Bronchial epithelial cell (primary cell): ENCODE data around the gene FUT8. TPM values are rescaled to one million over a fixed set of nuclear protein-coding genes. Genes with fewer than 3 reads are reported as not detected.

Experiments used
- DNase-seq: peaks from one replicate; pipeline ENCODE4 v3.0.0-alpha.2; 2010; ENCODE audit warnings: low read depth
- FAIRE-seq: peaks from 2 replicates; lab custom pipeline; 2011; peaks lifted over from hg19 to GRCh38; lab: Jason Lieb, UNC
- H3K27me3 ChIP-seq: 2 replicates; pipeline ENCODE4 v1.5.1; 2011; ENCODE audit warnings: low read length; ENCODE audit not compliant: control insufficient read depth, insufficient read depth
- H3K36me3 ChIP-seq: 2 replicates; pipeline ENCODE4 v1.5.1; 2011; ENCODE audit warnings: low read length; ENCODE audit not compliant: control insufficient read depth, insufficient read depth
- H3K4me3 ChIP-seq: 2 replicates; pipeline ENCODE4 v1.5.1; 2011; ENCODE audit warnings: mild to moderate bottlenecking, low read depth, low read length, control low read depth
- total RNA-seq: library from RNA; depleted of rRNA; stranded (reverse); fragments of >200 nt; gene quantifications from 2 replicates; pipeline ENCODE4 v1.2.1, GENCODE V29; 2014
- TF ChIP-seq, protein P1 (sequence below): IDR thresholded peaks from 2 replicates; pipeline ENCODE4 v1.5.1; 2011; ENCODE audit warnings: mild to moderate bottlenecking, moderate library complexity, low read length, control low read depth, inconsistent platforms; ENCODE audit not compliant: insufficient read depth, severe bottlenecking

Gene FUT8
- total RNA-seq, 1 donor from 2014 or later: 16.3 TPM

DNA sequence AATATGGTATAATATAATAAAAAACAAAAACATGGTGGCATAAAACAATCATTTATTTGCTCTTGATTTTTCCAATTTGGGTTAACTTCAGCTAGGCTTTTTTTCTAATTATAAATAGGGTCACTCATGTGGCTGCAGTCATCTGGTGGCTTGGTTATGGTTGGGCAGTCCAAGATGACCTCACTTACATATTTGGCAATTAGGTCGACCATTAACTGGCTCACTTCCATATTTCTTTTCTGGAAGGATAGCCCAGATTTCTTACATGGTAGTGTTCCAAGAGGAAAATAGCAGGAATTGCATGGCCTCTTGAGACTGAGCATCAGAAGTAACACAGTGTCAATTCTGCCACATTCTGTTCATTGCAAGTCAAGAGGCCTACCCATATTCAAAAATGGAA is 153.4 kb downstream of the FUT8 start:
- H3K36me3 ChIP-seq: no peaks in the 10 kb centered on the region
- DNase-seq (no peak), FAIRE-seq (no peak)
- no peak overlapping the region for H3K4me3 ChIP-seq
- TF ChIP-seq, protein P1, sequence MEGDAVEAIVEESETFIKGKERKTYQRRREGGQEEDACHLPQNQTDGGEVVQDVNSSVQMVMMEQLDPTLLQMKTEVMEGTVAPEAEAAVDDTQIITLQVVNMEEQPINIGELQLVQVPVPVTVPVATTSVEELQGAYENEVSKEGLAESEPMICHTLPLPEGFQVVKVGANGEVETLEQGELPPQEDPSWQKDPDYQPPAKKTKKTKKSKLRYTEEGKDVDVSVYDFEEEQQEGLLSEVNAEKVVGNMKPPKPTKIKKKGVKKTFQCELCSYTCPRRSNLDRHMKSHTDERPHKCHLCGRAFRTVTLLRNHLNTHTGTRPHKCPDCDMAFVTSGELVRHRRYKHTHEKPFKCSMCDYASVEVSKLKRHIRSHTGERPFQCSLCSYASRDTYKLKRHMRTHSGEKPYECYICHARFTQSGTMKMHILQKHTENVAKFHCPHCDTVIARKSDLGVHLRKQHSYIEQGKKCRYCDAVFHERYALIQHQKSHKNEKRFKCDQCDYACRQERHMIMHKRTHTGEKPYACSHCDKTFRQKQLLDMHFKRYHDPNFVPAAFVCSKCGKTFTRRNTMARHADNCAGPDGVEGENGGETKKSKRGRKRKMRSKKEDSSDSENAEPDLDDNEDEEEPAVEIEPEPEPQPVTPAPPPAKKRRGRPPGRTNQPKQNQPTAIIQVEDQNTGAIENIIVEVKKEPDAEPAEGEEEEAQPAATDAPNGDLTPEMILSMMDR: no peak
- H3K27me3 ChIP-seq: no peaks in the 10 kb centered on the region

DNA sequence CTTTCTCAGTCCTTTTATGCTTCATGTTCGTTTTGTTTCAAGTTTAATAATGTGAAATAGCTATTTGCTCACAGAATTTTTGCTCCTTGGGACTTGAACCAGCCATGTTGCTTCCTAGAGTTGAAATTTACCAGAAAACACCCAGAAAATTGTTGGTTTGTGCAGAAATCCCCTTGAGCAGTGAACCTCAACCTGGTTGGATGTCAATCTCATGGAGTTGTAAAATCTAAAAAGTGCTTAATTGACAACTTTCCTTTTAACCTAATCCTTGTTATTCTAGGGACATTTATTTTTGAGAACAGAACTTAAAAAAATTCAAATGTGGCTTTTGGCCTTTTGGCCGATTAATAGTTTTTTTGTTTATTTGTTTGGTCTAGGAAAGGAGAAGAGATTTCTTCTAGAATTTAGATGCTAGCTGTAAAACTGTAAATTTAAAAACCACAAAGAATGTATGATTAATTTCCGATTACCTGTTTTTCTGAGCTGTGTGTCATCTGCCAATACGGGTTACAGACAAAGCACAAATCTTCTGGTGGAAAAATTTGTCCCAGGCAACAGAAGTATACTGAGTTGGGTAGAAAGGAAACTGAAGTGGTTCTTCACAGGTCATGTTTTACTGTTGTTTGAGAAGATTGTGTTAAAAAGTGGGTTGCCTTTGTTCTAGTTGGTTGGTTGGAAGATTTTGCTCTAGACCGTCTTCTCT is 154.4 kb downstream of the FUT8 start:
- FAIRE-seq (no peak), DNase-seq (peak; percentile 44)
- TF ChIP-seq, protein P1: no peak
- Histone ChIP-seq H3K4me3 (no peak overlapping the region), H3K27me3 (no peaks in the 10 kb centered on the region), H3K36me3 (no peaks in the 10 kb centered on the region)

DNA sequence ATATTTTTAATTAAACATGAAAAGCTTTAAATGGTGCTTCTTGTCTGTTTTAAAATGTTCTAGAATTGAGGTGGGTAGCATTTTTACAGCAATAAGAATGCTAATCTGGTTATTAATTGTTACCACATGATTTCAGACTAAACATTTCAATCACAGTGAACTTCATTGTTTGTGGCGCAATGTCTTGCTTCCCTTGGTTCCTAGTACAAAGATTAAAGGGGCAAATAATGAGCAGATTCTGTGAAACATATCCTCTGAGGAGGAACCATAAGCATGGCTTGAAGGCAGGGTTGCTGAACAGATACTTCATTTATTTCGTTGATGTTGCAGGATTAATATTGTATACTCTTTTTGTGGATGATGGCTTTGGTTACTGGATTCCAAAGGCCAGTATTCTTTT is 162.1 kb downstream of the FUT8 start:
- TF ChIP-seq, protein P1: no peak
- FAIRE-seq (no peak), DNase-seq (no peak)
- Histone ChIP-seq H3K27me3 (no peaks in the 10 kb centered on the region), H3K4me3 (no peak overlapping the region), H3K36me3 (no peaks in the 10 kb centered on the region)

DNA sequence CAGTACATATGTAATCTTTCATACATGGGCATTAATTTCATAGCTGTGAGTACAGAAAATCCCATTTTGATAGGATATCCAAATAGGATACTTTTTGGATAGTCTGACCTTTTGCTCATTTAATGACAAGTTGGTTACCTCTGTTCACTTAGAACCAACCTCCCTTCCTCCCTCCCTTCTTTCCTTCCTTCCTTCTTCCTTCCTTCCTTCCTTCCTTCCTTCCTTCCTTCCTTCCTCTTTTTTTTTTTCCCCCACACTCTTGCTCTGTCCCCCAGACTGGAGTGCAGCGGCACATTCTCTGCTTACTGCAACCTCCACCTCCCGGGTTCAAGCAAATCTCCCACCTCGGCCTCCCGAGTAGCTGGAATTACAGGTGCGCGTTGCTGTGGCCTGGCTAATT is 162.9 kb downstream of the FUT8 start:
- Histone ChIP-seq H3K27me3 (no peaks in the 10 kb centered on the region), H3K4me3 (no peak overlapping the region), H3K36me3 (no peaks in the 10 kb centered on the region)
- DNase-seq (no peak), FAIRE-seq (no peak)
- TF ChIP-seq, protein P1: no peak

DNA sequence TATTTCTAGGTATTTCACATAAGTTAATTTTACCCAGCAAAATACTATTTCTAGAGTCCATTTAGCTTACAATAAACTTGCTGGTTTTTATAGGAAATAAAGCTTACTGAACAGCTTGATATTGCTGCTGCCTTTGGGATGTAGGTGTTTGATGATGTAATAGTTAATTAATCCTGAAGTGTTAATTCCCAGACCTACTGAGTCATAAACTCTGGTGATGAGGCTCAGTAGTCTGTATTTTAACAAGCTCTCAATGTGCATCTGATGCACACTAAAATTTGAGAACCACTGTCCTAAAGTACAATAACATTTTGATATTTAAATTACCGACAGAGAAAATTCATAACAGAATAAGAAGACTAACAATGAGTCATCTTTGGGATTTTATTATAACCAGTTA is 168.4 kb downstream of the FUT8 start:
- H3K4me3 ChIP-seq: no peak overlapping the region
- no peaks in the 10 kb centered on the region for H3K27me3 ChIP-seq
- H3K36me3 ChIP-seq: no peaks in the 10 kb centered on the region
- no peak for FAIRE-seq
- TF ChIP-seq, protein P1: no peak
- DNase-seq: no peak

DNA sequence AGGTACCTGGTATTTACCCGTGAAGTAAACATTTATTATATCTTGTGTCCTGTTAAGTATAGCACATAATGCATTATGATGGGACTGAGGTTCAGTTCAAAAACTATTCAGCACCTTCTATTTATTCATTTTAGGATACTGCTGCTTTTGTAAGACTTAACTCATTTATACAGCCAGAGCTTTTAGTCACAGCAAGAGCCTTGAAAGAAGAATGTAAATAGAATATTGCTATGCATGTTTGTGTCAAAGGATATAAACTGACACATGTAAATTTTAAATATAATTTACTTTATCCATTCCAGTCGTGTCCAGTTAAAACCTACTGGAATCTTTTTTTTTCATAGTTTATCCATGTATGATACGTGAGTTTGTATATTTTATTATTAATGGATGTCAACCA is 168.8 kb downstream of the FUT8 start:
- no peaks in the 10 kb centered on the region for H3K36me3 ChIP-seq
- H3K4me3 ChIP-seq: no peak overlapping the region
- no peaks in the 10 kb centered on the region for H3K27me3 ChIP-seq
- TF ChIP-seq, protein P1: no peak
- FAIRE-seq: no peak
- no peak for DNase-seq
